BE2C (cell line): ENCODE data around the gene CEP55.

Experiments used
- DNase-seq: peaks from one replicate; pipeline ENCODE4 v3.0.0-alpha.2; 2020
- H3K27me3 ChIP-seq: fragments of 250-450 bp; sonication (Bioruptor Pico); 2 replicates; pipeline ENCODE4 v1.5.1; 2020; ENCODE audit warnings: mild to moderate bottlenecking
- H3K36me3 ChIP-seq: fragments of 250-450 bp; sonication (Bioruptor Pico); 2 replicates; pipeline ENCODE4 v1.5.1; 2020; ENCODE audit warnings: mild to moderate bottlenecking
- H3K4me1 ChIP-seq: fragments of 250-450 bp; sonication (Bioruptor Pico); 2 replicates; pipeline ENCODE4 v1.5.1; 2020
- H3K4me3 ChIP-seq: 2 replicates; pipeline ENCODE4 v1.5.1; 2011; ENCODE audit warnings: low read depth, low read length
- H3K9me3 ChIP-seq: fragments of 250-450 bp; sonication (Bioruptor Pico); 2 replicates; pipeline ENCODE4 v1.5.1; 2020
- TF ChIP-seq, protein P1 (sequence below): IDR thresholded peaks from 2 replicates; pipeline ENCODE4 v1.5.1; 2012; ENCODE audit warnings: mild to moderate bottlenecking, low read depth, low read length

Gene CEP55

DNA sequence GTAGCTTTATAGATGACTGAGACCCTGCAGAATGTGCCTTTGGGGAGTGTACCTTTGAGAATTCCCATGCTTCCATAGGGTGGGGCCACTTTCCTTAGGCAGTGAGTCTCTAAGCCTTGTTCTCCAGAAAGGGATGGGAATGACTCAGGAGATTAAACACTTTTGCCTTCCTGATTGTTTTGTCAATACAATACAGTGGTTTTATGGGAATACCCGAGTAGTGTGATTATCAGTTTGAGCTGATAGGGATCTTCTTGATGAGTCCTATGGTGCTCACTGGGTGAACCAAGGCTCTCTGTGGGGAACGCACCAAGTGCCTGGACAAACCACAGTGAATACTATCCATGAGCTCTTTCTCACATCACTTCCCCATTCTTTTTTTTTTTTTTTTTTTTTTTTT, 20.5 kb upstream of the CEP55 start:
- Histone ChIP-seq H3K9me3 (no peaks in the 10 kb centered on the region), H3K27me3 (peaks cover 4% of the 10 kb centered on the region), H3K4me3 (no peak overlapping the region), H3K36me3 (no peaks in the 10 kb centered on the region), H3K4me1 (no peaks in the 10 kb centered on the region)
- DNase-seq, result no peak
- TF ChIP-seq, protein P1, sequence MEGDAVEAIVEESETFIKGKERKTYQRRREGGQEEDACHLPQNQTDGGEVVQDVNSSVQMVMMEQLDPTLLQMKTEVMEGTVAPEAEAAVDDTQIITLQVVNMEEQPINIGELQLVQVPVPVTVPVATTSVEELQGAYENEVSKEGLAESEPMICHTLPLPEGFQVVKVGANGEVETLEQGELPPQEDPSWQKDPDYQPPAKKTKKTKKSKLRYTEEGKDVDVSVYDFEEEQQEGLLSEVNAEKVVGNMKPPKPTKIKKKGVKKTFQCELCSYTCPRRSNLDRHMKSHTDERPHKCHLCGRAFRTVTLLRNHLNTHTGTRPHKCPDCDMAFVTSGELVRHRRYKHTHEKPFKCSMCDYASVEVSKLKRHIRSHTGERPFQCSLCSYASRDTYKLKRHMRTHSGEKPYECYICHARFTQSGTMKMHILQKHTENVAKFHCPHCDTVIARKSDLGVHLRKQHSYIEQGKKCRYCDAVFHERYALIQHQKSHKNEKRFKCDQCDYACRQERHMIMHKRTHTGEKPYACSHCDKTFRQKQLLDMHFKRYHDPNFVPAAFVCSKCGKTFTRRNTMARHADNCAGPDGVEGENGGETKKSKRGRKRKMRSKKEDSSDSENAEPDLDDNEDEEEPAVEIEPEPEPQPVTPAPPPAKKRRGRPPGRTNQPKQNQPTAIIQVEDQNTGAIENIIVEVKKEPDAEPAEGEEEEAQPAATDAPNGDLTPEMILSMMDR, result no peak

DNA sequence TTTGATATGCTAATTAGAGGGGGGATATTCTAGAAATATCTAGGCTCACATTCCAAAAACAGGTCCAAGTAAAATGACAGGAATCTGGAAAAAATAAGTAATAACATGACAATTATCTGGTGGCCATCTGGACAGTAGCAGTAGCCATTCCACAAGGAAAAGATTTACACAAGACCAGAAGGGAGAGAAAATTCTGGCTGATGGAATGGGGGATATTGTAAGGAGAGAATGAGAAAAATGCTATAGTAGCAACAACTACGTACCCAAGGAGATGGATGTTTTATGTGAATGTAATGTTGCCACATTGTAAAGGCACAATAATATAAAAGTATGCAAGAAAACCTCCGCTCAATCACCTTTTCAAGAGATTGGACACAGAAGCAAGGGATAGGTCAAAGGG, 19.7 kb upstream of the CEP55 start:
- no peak for DNase-seq
- Histone ChIP-seq H3K4me1 (no peaks in the 10 kb centered on the region), H3K4me3 (no peak overlapping the region), H3K9me3 (no peaks in the 10 kb centered on the region), H3K27me3 (peaks cover 13% of the 10 kb centered on the region), H3K36me3 (no peaks in the 10 kb centered on the region)
- TF ChIP-seq, protein P1, result no peak

DNA sequence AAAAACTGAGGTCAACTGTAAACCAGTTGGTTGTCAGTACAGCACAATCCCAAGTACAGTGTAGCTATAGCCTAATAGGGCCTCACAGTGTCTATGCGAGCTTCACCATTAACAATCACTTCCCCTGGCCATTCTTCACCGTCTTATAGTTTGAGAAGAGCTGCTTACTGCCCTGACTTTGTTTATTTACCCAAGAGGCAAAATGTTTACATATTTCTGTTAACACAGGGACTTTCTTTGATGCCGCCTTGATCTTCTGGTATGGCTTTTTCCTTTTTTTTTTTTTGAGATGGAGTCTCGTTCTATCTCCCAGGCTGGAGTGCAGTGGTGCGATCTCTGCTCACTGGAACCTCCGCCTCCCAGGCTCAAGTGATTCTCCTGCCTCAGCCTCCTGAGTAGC, 17.5 kb upstream of the CEP55 start:
- H3K36me3 ChIP-seq, result no peaks in the 10 kb centered on the region
- TF ChIP-seq, protein P1, result no peak
- H3K9me3 ChIP-seq, result no peaks in the 10 kb centered on the region
- DNase-seq, result no peak
- H3K4me3 ChIP-seq, result no peak overlapping the region
- peaks cover 20% of the 10 kb centered on the region for H3K27me3 ChIP-seq
- no peaks in the 10 kb centered on the region for H3K4me1 ChIP-seq

DNA sequence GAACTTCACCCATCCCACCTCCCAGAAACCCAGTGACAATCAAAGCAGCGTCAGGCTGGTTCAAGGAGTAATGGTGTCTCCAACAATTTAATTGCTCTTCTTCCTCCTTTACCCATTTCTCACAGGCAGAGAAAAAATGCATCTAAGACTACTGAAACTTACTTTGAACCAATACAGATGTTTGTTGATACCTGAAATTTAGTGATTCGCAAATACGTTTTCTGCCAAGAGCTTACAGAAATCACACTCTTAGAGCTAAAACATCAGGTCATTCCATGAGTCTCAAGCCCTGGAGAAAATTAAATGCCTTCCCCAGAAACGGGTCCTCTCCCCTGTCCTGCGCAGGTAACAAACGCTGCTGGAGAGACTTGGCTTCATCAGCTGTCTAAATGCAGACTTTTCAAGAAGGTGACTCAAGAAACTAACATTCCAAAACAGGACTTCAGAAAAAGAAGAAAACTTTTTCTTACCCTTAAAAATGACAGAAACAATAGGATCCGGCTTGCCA, 14.7 kb upstream of the CEP55 start:
- Histone ChIP-seq H3K4me3 (peak overlapping the region; percentile 54), H3K4me1 (no peaks in the 10 kb centered on the region)
- TF ChIP-seq, protein P1, result no peak

DNA sequence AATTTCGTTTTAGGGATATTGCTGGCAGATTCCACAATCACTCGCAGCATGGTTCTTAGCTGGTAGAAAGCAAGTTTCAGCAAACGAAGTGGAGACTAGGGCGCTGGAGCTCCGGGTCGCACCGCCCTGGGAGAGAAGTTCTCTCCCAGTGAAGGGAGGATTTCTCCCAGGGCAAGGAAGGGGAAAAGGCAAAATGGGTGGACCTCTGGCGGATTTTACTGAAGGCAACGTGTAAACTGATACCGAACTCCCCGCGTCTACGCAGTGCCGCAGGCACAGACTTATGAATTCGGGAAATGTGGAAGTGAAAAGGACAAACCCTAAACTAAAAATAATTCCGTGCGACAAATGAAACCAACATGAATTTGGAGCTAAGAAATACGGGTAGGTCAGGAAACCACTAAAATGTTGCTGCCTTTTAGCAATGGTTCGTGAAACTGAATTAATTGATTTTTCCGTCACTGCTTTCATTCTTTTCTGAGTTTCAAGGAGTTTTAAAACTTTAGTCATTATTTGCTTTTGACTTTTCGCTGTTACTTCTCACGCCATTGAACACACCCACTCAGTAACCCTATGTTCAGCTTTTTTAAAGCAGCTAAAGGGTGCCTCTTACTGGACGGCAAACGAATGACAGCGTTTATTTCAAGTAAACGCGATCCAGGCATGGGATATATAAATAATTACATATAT, 14.1 kb upstream of the CEP55 start, which contains the start of gene MYOF:
Gene MYOF (minus strand): TSS at position 190 of the 690 bp plus-strand sequence. CDS start 140 bp downstream, at position 50.
- Histone ChIP-seq H3K4me3 (peak within 1 kb of the TSS; percentile 54), H3K27me3 (peaks cover 20% of the 10 kb centered on the region), H3K9me3 (no peaks in the 10 kb centered on the region), H3K36me3 (no peaks in the 10 kb centered on the region), H3K4me1 (no peaks in the 10 kb centered on the region)
- TF ChIP-seq, protein P1, result peak; percentile 55
- DNase-seq, result peak; percentile 26

More for the DNA sequence above, 14.7 kb upstream of the CEP55 start:
- H3K27me3 ChIP-seq, result peaks cover 20% of the 10 kb centered on the region
- no peak for DNase-seq
- no peaks in the 10 kb centered on the region for H3K9me3 ChIP-seq
- no peaks in the 10 kb centered on the region for H3K36me3 ChIP-seq

DNA sequence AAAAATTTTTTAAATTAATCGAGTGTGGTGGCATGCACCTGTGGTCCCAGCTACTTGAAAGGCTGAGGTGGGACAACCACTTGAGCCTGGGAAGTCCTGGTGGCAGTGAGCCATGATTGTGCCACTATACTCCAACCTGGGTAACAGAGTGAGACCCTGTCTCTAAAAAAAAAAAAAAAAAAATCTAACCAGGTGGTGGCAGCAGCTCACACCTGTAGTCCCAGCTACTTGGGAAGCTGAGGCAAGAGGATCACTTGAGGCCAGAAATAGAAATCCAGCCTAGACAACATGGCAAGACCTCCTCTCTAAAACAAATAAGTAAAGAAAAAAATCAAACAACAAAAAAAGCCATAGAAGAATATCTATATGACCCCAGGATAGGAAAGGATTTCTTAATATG, 10.7 kb upstream of the CEP55 start:
- H3K36me3 ChIP-seq, result no peaks in the 10 kb centered on the region
- no peaks in the 10 kb centered on the region for H3K9me3 ChIP-seq
- H3K4me1 ChIP-seq, result no peaks in the 10 kb centered on the region
- H3K27me3 ChIP-seq, result peaks cover 18% of the 10 kb centered on the region
- no peak for DNase-seq
- TF ChIP-seq, protein P1, result no peak
- no peak overlapping the region for H3K4me3 ChIP-seq
